ENCODE results near the gene PDE1A.
"Not testable (repeated sequence)": the region's sequence is repeated elsewhere in the genome, so short reads cannot be mapped to it uniquely, and the experiment has no call there.

The PDE1A gene

GRCh38 chr2:182406221-182406620, 20.6 kb downstream of the PDE1A start:
- DNase-seq (ENCODE audit: low read depth) = no peak

GRCh38 chr2:182404975-182405561, 21.8 kb downstream of the PDE1A start:
- DNase-seq (ENCODE audit: low read depth) = no peak

GRCh38 chr2:182404092-182404491, 22.7 kb downstream of the PDE1A start:
- DNase-seq (ENCODE audit: low read depth) = no peak

DNA sequence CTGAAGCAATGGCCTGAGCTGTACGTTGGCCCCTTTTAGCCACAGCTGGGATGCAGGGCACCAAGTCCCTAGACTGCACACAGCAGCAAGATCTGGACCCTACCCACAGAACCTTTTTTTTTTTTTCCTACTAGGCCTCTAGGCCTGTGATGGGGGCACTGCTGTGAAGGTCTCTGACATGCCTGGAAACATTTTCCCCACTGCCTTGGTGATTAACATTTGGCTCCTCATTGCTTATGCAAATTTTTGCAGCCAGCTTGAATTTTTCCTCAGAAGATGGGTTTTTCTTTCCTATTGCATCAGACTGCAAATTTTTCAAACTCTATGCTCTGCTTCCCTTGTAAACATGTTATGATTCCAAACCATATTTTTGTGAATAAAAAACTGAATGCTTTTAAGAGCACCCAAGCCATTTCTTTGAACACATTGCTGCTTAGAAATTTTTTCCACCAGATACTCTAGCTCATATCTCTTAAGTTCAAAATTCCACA, 33.5 kb downstream of the PDE1A start:
- no peak for DNase-seq (ENCODE audit: low read depth)

DNA sequence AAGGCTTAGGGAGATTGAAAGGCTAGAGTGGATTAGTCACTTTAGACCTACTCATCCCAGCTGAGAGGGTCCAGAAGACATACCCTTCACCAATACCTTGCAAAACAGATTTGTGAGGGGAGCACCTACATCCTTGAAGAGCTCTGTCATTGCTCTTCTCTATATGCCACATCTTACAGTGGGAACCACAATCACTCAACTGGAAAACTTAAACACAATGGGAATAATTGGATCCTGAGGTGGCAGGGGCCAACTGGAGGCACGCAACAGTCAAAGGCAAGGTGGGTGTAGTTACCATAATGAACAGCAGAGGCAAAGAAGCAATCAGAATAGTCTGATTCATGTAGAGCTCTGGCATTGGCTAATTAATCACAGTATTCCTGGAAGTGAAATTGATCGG, 35.4 kb downstream of the PDE1A start:
- DNase-seq (ENCODE audit: low read depth) = no peak

DNA sequence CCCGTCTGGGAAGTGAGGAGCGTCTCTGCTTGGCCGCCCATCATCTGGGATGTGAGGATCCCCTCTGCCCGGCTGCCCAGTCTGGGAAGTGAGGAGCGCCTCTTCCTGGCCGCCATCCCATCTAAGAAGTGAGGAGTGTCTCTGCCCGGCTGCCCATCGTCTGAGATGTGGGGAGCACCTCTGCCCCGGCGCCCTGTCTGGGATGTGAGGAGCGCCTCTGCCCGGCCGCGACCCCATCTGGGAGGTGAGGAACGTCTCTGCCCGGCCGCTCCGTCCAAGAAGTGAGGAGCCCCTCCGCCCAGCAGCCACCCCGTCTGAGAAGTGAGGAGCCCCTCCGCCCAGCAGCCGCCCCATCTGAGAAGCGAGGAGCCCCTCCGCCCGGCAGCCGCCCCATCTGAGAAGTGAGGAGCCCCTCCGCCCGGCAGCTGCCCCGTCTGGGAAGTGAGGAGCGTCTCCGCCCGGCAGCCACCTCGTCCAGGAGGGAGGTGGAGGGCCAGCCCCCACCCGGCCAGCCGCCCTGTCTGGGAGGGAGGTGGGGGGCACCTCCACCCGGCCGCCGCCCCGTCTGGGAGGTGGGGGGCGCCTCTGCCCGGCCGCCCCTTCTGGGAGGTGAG, 40.5 kb downstream of the PDE1A start:
- not testable (repeated sequence) for DNase-seq (ENCODE audit: low read depth)

- DNase-seq (ENCODE audit: low read depth) = no peak
Observed at GRCh38 chr2:182384860-182385259, 42.0 kb downstream of the PDE1A start.

DNA sequence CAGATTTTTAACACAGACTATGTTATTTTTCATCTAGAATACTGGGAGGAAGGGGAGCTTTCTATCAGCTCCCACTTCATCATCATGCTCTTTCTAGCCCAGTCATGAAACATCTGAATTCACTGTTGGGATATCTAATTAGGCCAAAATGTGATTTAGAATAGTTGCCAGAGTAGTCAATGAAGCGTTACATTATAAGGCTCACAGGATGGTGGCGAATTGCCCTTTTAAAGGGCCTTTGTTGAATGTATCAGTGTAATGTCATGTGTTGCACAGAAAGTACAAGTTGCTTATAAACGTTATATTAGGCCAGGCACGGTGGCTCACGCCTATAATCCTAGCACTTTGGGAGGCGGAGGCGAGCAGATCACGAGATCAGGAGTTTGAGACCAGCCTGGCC, 45.6 kb downstream of the PDE1A start:
- no peak for DNase-seq (ENCODE audit: low read depth)

DNA sequence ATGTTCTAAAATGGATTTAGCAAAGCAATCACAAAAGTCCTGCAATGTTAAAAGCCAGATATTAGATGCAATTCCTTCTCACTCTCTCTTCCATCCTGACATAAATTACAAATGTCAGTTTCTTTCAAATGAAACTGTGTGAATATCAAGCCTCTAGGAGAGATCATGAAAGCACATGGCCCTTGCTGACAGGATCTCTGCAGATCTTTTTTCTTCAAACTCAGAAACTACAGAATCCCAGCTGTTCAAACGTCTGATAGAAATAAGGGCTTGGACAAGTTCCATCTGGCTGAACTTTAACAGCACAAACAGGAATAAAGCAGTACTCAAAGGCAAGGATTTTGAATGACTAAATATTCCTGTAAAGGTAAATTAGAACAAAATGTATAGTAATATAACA, 47.6 kb downstream of the PDE1A start:
- no peak for DNase-seq (ENCODE audit: low read depth)

GRCh38 chr2:182378759-182379158, 48.1 kb downstream of the PDE1A start:
- DNase-seq (ENCODE audit: low read depth) = no peak

GRCh38 chr2:182377467-182377866, 49.4 kb downstream of the PDE1A start:
- DNase-seq (ENCODE audit: low read depth) = no peak

- no peak for DNase-seq (ENCODE audit: low read depth)
Observed at GRCh38 chr2:182375862-182376261, 51.0 kb downstream of the PDE1A start.

DNA sequence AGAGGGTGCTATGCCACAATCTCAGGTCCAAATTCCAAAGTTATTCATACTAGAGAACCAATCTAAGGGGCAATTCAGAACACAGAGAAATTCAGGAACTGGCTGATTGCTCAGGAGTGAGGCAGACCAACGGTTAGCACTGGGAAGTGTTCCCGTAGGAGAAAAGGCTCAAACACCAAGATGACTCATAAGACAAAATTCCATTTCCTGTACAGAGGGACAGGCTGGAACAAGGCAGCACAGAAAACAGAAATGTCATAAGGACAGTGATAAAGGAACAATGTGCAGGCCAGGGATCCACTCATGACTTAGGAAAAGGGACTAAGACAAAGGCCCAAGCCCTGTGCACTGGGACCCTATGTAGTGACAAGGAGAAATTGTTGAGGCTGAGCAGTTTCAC, 54.2 kb downstream of the PDE1A start:
- DNase-seq (ENCODE audit: low read depth) = no peak

GRCh38 chr2:182368996-182369395, 57.8 kb downstream of the PDE1A start:
- DNase-seq (ENCODE audit: low read depth) = no peak

DNA sequence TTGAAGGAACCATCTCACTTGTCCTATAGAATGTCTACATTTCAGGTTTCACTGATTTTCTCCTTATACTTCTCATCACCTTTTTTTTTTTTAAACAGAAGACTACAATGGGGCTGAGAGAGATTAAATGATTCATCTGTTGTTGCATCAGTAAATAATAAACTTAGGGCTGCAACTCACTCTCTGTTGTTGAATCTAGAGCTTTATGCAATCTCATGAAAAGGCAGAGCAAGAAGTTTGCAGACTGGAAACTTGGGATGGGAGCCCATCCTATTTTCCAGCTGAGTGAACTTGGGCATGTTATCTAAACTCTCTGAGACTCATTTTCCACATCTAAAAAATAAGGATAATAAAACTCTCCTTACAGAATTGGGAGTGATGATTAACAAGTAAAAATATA, 58.4 kb downstream of the PDE1A start:
- no peak for DNase-seq (ENCODE audit: low read depth)

DNA sequence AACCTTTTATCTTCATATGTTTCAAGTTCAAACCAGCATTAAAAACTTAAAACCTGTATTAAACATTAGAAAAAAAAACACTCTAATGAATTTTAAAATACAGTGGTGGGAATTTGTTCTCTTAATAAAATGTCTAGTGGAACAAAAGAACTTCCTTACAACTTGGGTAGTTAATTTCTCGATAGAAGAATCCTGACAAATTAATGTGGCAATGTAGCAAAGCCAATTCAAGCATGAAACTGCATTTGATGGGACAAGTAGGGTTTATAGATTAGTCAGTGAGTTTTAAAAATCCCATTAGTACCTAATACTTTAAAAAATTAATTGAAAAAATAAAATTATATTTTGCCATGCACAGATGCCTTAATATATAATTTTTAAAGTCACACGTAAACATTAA, 59.4 kb downstream of the PDE1A start:
- DNase-seq (ENCODE audit: low read depth) = no peak

DNA sequence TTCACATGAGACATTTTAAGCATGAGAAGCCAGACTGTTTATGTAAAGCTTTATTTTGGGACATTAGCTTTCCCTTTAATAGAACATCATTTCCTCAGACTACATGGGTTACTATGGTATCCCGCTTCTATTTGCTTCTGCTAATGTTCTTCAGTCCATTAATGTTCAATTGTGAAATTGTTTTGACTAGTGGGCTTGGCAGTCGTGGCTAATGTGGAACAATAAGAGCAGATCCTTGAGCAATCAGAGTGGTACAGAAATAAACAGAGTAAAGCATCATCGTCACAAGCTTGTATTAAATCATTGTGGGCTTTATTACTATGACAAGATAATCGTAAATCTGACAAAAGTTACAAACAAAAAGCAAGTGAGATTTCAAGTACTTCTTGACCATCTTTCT, 60.2 kb downstream of the PDE1A start:
- no peak for DNase-seq (ENCODE audit: low read depth)

DNA sequence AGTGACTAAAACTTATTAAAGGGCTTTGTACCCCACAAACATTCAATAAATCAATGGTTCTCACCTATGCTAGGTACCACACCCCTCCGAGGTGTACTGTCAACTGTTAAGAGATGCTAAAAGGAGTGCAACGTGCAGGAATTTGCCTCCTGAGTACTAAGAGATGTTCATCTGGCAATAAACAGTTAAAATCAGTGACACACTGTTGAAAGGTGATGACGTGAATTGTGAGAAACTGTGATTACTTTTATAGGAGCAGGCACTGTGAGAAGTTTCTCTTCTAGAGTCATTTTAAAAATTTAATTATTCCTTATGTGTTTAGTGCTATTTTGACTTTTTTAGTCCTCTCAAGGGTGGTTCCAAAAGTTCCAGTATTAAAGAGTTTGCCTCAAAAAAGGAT, 61.0 kb downstream of the PDE1A start:
- no peak for DNase-seq (ENCODE audit: low read depth)

DNA sequence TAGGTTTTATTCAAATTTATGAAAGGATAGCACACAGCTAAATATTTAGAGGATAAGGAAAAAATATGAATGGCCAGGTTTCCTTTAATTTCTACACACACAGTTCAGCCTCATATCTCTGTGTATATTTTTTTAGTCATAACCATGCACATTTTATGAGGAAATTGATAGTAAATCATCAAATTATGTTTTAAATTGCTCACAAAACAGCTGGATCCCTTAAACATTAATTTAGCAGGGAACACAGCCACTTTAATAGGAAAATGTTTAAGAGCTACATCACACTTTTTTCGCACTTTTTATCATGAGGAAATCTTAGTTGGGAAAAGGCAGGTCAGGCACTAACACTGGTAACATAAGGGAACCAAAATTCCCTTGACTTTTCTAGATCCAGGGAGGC, 65.4 kb downstream of the PDE1A start:
- DNase-seq (ENCODE audit: low read depth) = no peak

GRCh38 chr2:182360663-182361260, 66.1 kb downstream of the PDE1A start:
- DNase-seq (ENCODE audit: low read depth) = no peak

GRCh38 chr2:182359990-182360662, 66.7 kb downstream of the PDE1A start:
- no peak for DNase-seq (ENCODE audit: low read depth)

DNA sequence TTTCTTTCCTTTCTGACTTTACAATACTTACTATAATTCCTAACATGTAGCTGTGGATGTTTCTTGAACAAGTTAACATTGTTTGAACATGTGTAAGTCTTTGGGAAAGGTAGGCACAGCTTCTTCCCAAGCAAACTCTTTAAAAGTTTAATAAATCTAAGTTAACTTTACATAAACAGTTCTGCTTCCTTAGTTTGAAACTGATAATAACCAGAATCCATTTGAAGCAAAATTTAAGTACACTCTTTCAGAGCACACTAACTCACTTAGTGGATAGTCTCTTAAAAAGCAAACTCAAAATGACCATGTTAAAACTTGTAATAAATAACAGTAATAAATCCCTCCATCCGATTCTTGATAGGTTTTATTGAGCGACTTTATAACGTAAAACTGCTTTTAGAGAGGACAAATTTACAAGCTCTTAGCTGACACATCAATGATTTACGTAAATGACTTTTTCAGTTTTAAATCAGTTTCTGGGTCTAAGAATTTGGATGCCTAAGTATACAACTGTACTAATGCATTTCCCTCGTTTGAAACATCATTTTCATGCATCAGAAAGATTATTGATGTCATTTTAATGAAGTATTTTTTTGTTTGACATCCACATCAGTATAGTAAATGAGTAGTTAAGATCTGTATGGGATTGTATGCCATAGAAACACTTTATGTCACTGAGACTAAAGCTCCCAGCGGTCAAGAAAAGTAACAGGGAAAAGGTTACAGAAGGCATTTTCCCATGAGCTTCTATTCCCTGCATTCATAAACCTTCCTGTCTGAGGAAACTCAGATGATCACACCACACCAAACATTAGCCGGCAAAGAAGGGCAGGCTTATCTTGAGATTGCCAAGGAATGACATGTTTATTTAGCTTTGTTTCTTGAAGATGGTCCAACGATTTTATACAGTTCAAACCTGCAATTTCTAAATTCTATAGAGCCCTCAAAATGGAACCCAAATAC, 67.5 kb downstream of the PDE1A start:
- no peak for DNase-seq (ENCODE audit: low read depth)
